H9 (cell line): ENCODE results near the gene RANGAP1. TPM values are rescaled to one million over a fixed set of nuclear protein-coding genes. Genes with fewer than 3 reads are reported as not detected.

Experiments
- DNase-seq: peaks from one replicate; pipeline ENCODE4 v3.0.0-alpha.2; 2017
- H2AFZ ChIP-seq: one replicate; pipeline ENCODE4 v1.6.1; 2013; ENCODE audit warnings: mild to moderate bottlenecking, low read length, control low read depth, moderate library complexity
- H2AK5ac ChIP-seq: 2 replicates; pipeline ENCODE4 v1.6.1; 2013; ENCODE audit warnings: low read length, control low read depth, mixed read lengths; ENCODE audit not compliant: insufficient read length
- H2BK120ac ChIP-seq: one replicate; pipeline ENCODE4 v1.6.1; 2013; ENCODE audit warnings: low read depth, mild to moderate bottlenecking, low read length, control low read depth, inconsistent platforms; ENCODE audit not compliant: poor library complexity, severe bottlenecking
- H2BK12ac ChIP-seq: 2 replicates; pipeline ENCODE4 v1.6.1; 2013; ENCODE audit warnings: low read length, control low read depth, mixed read lengths, low read depth; ENCODE audit not compliant: insufficient read length
- H2BK15ac ChIP-seq: 2 replicates; pipeline ENCODE4 v1.6.1; 2013; ENCODE audit warnings: low read depth, low read length, control low read depth
- H2BK20ac ChIP-seq: one replicate; pipeline ENCODE4 v1.6.1; 2013; ENCODE audit warnings: low read depth, mild to moderate bottlenecking, low read length, control low read depth, inconsistent platforms; ENCODE audit not compliant: poor library complexity, severe bottlenecking
- H2BK5ac ChIP-seq: 2 replicates; pipeline ENCODE4 v1.6.1; 2013; ENCODE audit warnings: low read length, control low read depth, mixed read lengths; ENCODE audit not compliant: insufficient read length
- H3K14ac ChIP-seq: 2 replicates; pipeline ENCODE4 v1.6.1; 2013; ENCODE audit warnings: low read length, control low read depth; ENCODE audit not compliant: insufficient read depth
- H3K18ac ChIP-seq: 2 replicates; pipeline ENCODE4 v1.6.1; 2013; ENCODE audit warnings: low read depth, mild to moderate bottlenecking, mixed read lengths, low read length, control low read depth; ENCODE audit not compliant: insufficient read length
- H3K23ac ChIP-seq: 2 replicates; pipeline ENCODE4 v1.6.1; 2013; ENCODE audit warnings: low read length, control low read depth, mixed read lengths, low read depth; ENCODE audit not compliant: insufficient read length
- H3K23me2 ChIP-seq: 2 replicates; pipeline ENCODE4 v1.6.1; 2013; ENCODE audit warnings: low read depth, mild to moderate bottlenecking, mixed read lengths, low read length, control low read depth; ENCODE audit not compliant: insufficient read length, poor library complexity, severe bottlenecking
- H3K27ac ChIP-seq: 2 replicates; pipeline ENCODE4 v1.5.1; 2013; ENCODE audit warnings: low read length, control low read depth, mixed read lengths, low read depth; ENCODE audit not compliant: insufficient read length
- H3K27me3 ChIP-seq: 2 replicates; pipeline ENCODE4 v1.6.1; 2013; ENCODE audit warnings: low read length, control low read depth, inconsistent platforms; ENCODE audit not compliant: insufficient read depth
- H3K4ac ChIP-seq: 2 replicates; pipeline ENCODE4 v1.6.1; 2013; ENCODE audit warnings: low read depth, mild to moderate bottlenecking, control low read depth, inconsistent platforms, low read length, moderate library complexity
- H3K4me1 ChIP-seq: 2 replicates; pipeline ENCODE4 v1.6.1; 2013; ENCODE audit warnings: low read length, control low read depth, inconsistent platforms; ENCODE audit not compliant: insufficient read depth
- H3K4me2 ChIP-seq: 2 replicates; pipeline ENCODE4 v1.6.1; 2013; ENCODE audit warnings: low read length, control low read depth, mixed read lengths; ENCODE audit not compliant: insufficient read length, insufficient read depth
- H3K56ac ChIP-seq: 2 replicates; pipeline ENCODE4 v1.6.1; 2013; ENCODE audit warnings: low read depth, mild to moderate bottlenecking, mixed read lengths, low read length, control low read depth; ENCODE audit not compliant: insufficient read length
- H3K79me1 ChIP-seq: 2 replicates; pipeline ENCODE4 v1.6.1; 2013; ENCODE audit warnings: low read depth, mild to moderate bottlenecking, moderate library complexity, low read length, control low read depth, inconsistent platforms; ENCODE audit not compliant: insufficient read depth, poor library complexity, severe bottlenecking
- H3K79me2 ChIP-seq: 2 replicates; pipeline ENCODE4 v1.6.1; 2013; ENCODE audit warnings: low read length, control low read depth, inconsistent platforms; ENCODE audit not compliant: insufficient read depth
- H3K9ac ChIP-seq: 2 replicates; pipeline ENCODE4 v1.6.1; 2013; ENCODE audit warnings: low read length, control low read depth, mixed read lengths; ENCODE audit not compliant: insufficient read length; ENCODE audit errors: extremely low read depth
- H3K9me3 ChIP-seq: one replicate; pipeline ENCODE4 v1.6.1; 2013; ENCODE audit warnings: low read depth, low read length, inconsistent platforms; ENCODE audit not compliant: control insufficient read depth
- H3T11ph ChIP-seq: one replicate; pipeline ENCODE4 v1.6.1; 2013; ENCODE audit warnings: mild to moderate bottlenecking, low read length, control low read depth, inconsistent platforms
- H4K20me1 ChIP-seq: one replicate; pipeline ENCODE4 v1.6.1; 2013; ENCODE audit not compliant: control insufficient read depth, insufficient read length, insufficient read depth
- H4K5ac ChIP-seq: 2 replicates; pipeline ENCODE4 v1.6.1; 2013; ENCODE audit warnings: low read depth, mild to moderate bottlenecking, mixed read lengths, low read length, control low read depth; ENCODE audit not compliant: insufficient read length
- H4K8ac ChIP-seq: replicated peaks from 2 replicates; pipeline ENCODE4 v1.6.1; 2013; ENCODE audit warnings: low read length, control low read depth, mixed read lengths, low read depth; ENCODE audit not compliant: insufficient read length
- H4K91ac ChIP-seq: 2 replicates; pipeline ENCODE4 v1.6.1; 2013; ENCODE audit warnings: low read depth, mild to moderate bottlenecking, moderate library complexity, mixed read lengths, low read length, control low read depth; ENCODE audit not compliant: insufficient read length
- H3K27ac Mint-ChIP-seq, 3 experiments: 2 replicates in 2 of 3; 3 replicates in 1 of 3; pipeline ENCODE4 v1.8.0; 2020 to 2021; ENCODE audit warnings: mixed read lengths in 3 of 3, mild to moderate bottlenecking in 1 of 3, moderate library complexity in 1 of 3
- H3K27me3 Mint-ChIP-seq: 2 replicates; pipeline ENCODE4 v1.8.0; 2021; ENCODE audit warnings: low read depth, mild to moderate bottlenecking, moderate library complexity, mixed read lengths
- H3K36me3 Mint-ChIP-seq, 3 experiments: 2 replicates in 2 of 3; 3 replicates in 1 of 3; pipeline ENCODE4 v1.8.0; 2020 to 2021; ENCODE audit warnings: low read depth in 3 of 3, mixed read lengths in 3 of 3; ENCODE audit not compliant: insufficient read depth in 1 of 3
- H3K4me1 Mint-ChIP-seq, 2 experiments: 2 replicates each; pipeline ENCODE4 v1.8.0; 2020; ENCODE audit warnings: mixed read lengths in 2 of 2
- H3K4me3 Mint-ChIP-seq, 2 experiments: 2 replicates in 1 of 2; 3 replicates in 1 of 2; pipeline ENCODE4 v1.8.0; 2020 to 2021; ENCODE audit warnings: mild to moderate bottlenecking in 2 of 2, mixed read lengths in 2 of 2, moderate library complexity in 1 of 2
- H3K9me3 Mint-ChIP-seq, 2 experiments: 2 replicates in 1 of 2; 3 replicates in 1 of 2; pipeline ENCODE4 v1.8.0; 2020; ENCODE audit warnings: mild to moderate bottlenecking in 2 of 2, mixed read lengths in 2 of 2, moderate library complexity in 1 of 2
- CTCF ChIP-seq: fragments of 200-600 bp; sonication (generic); conservative IDR thresholded peaks from 3 replicates; pipeline ENCODE4 v1.8.0; 2021; ENCODE audit warnings: antibody characterized with exemption, mild to moderate bottlenecking
- WGBS: extraction: QIAGEN DNeasy Blood & Tissue Kit; methylation state at CpG from one replicate; pipeline ENCODE4 v1.1.7; 2013; ENCODE audit warnings: missing lambda C conversion rate, low lambda C conversion rate, mixed read lengths; ENCODE audit not compliant: insufficient read length; ENCODE audit errors: extremely low coverage; 5-methylcytosine and 5-hydroxymethylcytosine counted together
- total RNA-seq: library from RNA; stranded (reverse); gene quantifications from 2 replicates; pipeline ENCODE4 v1.2.1, GENCODE V29; 2021

RANGAP1 gene
- total RNA-seq, 1 experiment from 2014 or later, result 130 TPM

DNA sequence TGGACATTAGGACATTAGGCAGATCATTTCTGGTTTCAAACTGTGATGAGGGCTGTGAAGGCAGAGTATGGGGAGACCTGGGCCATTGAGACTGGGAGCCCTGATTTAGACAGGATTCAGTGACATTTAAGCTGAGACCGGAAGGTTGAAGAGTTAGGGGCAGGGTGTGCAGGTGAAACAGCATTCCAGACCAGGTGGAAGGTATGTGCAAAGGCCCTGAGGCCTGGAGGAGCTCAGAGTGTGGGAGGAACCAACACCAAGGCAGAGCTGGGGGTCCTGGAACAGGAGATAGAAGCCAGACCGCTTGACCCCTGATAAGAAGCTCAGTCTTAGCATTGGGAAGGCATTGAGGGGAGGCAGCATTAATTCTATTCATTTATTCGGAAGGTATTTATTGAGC lies 47.8 kb upstream of the RANGAP1 start:
- no peaks in the 10 kb centered on the region for H3K27me3 Mint-ChIP-seq
- Histone ChIP-seq H3T11ph (no peak overlapping the region), H4K20me1 (no peaks in the 10 kb centered on the region), H3K23ac (no peak overlapping the region), H3K18ac (no peak overlapping the region), H3K4me2 (no peak overlapping the region), H2BK12ac (no peak overlapping the region), H3K9me3 (no peaks in the 10 kb centered on the region), H3K56ac (no peak overlapping the region), H2AFZ (no peak overlapping the region), H2BK120ac (no peak overlapping the region), H3K9ac (no peak overlapping the region), H4K8ac (no peak overlapping the region), H3K4me1 (no peaks in the 10 kb centered on the region), H3K27me3 (no peaks in the 10 kb centered on the region), H2BK5ac (no peak overlapping the region), H2AK5ac (no peak overlapping the region), H3K27ac (no peak overlapping the region), H3K79me2 (no peaks in the 10 kb centered on the region), H3K4ac (no peak overlapping the region), H3K23me2 (no peaks in the 10 kb centered on the region), H2BK20ac (no peak overlapping the region), H3K14ac (no peak overlapping the region), H4K5ac (no peak overlapping the region), H4K91ac (no peak overlapping the region), H3K79me1 (no peaks in the 10 kb centered on the region), H2BK15ac (no peak overlapping the region)
- no peak for DNase-seq
- TF ChIP-seq CTCF, result no peak
- no peaks in the 10 kb centered on the region for H3K9me3 Mint-ChIP-seq
- H3K36me3 Mint-ChIP-seq, result peaks cover 14 to 57% (median 44%) of the 10 kb centered on the region in 3 experiments; a peak in 6 of 7 replicates
- H3K4me3 Mint-ChIP-seq, result no peak overlapping the region
- no CpG with 5 or more reads among the region's 3 CpGs for WGBS
- H3K27ac Mint-ChIP-seq, result peak overlapping the region in 1 of 3 experiments; percentile 81; a peak in 5 of 7 replicates
- H3K4me1 Mint-ChIP-seq, result peaks cover 7 to 11% of the 10 kb centered on the region in 2 experiments
